Rectal smooth muscle tissue (tissue), 1 donor: ENCODE measurements around the gene SPA17.

ENCODE experiments used
- H3K27ac ChIP-seq: one replicate; pipeline ENCODE4 v1.7.0; 2013; ENCODE audit warnings: low read depth, low read length, inconsistent platforms
- H3K27me3 ChIP-seq: one replicate; pipeline ENCODE4 v1.7.0; 2013; ENCODE audit warnings: low read length; ENCODE audit not compliant: control insufficient read depth, insufficient read depth
- H3K36me3 ChIP-seq: one replicate; pipeline ENCODE4 v1.7.0; 2013; ENCODE audit warnings: low read length; ENCODE audit not compliant: control insufficient read depth, insufficient read depth
- H3K4me1 ChIP-seq: one replicate; pipeline ENCODE4 v1.7.0; 2013; ENCODE audit warnings: low read length; ENCODE audit not compliant: control insufficient read depth, insufficient read depth
- H3K4me3 ChIP-seq: one replicate; pipeline ENCODE4 v1.7.0; 2013; ENCODE audit warnings: low read length
- H3K9ac ChIP-seq: one replicate; pipeline ENCODE4 v1.7.0; 2013; ENCODE audit warnings: low read length

The SPA17 gene

DNA sequence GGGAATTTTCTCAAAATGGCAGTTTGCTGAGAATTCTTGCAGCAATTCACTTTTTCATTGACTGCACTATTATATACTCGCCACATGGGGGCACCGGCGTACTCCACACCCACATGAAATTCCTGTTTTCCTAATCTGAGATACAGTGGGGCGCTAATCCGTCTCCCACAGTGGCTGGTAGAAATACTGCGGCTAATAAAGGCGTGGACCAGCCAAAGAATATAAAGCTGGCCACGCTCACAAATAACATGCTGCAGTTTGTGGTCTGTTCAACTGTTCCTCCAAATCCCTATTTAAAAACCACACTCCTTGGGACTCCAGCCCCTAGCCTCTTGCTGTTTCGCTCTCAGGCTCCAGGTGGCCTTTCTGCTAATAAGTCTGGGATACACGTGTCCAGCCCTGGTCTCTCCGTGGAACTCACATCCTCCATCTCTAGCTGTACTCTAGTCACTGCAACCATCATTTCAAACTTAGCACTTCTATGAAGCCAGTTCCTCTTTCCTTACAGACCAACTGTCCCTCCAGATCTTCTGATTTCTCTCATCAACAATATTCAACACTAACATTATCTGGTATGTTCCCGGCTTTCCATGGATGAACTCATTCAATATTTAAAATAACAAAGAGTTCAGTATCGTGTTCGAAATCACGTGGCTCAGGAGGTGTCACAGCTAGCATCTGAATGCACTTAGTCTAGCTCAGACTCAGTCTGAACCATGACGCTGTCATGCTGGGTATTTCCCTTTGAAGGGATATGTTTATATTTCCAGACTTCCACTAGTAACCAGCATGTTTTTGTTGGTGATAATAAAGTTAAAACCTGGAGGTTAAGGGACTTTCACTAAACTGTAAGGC lies 29.1 kb upstream of the SPA17 start:
- Histone ChIP-seq H3K36me3 (no peaks in the 10 kb centered on the region), H3K4me1 (no peaks in the 10 kb centered on the region), H3K27ac (no peak overlapping the region), H3K27me3 (no peaks in the 10 kb centered on the region), H3K4me3 (no peak overlapping the region), H3K9ac (no peak overlapping the region)

DNA sequence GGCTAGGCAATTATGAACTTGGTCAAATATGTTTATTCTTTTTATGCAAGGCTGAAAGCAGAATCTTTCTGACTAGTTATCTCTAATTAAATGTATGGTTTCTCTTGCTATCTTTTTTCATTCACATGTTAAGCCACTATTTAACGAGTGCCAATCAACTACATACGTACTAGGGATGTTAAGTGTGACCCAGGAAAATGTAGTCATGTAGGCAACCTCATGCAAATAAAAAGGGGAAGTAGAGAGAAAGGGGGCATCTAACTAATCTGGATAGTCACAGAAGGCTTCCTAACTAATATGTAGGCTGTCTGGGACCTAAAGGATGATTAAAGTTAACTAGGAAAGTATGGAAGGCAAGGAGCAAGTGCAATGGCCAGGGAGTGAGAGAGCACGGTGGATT lies 27.6 kb upstream of the SPA17 start:
- Histone ChIP-seq H3K27me3 (no peaks in the 10 kb centered on the region), H3K27ac (no peak overlapping the region), H3K4me1 (no peaks in the 10 kb centered on the region), H3K36me3 (no peaks in the 10 kb centered on the region), H3K4me3 (no peak overlapping the region), H3K9ac (no peak overlapping the region)

DNA sequence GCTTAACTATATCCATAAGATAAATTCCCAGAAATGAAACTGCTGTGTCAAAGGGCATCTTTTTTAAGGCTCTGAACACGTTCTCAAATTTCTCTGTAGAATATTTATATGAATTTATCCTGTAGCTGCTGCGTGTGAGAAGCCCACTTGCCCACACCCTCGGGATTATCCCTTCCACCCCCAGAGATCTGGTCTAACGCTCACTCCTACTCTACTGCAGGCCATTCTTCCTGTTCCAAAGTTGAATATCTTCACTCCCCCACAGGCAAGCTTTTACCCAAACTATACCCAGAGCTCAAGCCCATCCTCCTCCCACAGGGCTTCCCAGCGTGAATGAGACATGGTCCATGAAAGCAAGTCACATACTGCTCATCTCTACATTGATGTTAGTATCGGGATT lies 25.1 kb upstream of the SPA17 start:
- H3K4me3 ChIP-seq: no peak overlapping the region
- peaks cover 3% of the 10 kb centered on the region for H3K36me3 ChIP-seq
- H3K27me3 ChIP-seq: no peaks in the 10 kb centered on the region
- no peaks in the 10 kb centered on the region for H3K4me1 ChIP-seq
- H3K27ac ChIP-seq: no peak overlapping the region
- no peak overlapping the region for H3K9ac ChIP-seq

DNA sequence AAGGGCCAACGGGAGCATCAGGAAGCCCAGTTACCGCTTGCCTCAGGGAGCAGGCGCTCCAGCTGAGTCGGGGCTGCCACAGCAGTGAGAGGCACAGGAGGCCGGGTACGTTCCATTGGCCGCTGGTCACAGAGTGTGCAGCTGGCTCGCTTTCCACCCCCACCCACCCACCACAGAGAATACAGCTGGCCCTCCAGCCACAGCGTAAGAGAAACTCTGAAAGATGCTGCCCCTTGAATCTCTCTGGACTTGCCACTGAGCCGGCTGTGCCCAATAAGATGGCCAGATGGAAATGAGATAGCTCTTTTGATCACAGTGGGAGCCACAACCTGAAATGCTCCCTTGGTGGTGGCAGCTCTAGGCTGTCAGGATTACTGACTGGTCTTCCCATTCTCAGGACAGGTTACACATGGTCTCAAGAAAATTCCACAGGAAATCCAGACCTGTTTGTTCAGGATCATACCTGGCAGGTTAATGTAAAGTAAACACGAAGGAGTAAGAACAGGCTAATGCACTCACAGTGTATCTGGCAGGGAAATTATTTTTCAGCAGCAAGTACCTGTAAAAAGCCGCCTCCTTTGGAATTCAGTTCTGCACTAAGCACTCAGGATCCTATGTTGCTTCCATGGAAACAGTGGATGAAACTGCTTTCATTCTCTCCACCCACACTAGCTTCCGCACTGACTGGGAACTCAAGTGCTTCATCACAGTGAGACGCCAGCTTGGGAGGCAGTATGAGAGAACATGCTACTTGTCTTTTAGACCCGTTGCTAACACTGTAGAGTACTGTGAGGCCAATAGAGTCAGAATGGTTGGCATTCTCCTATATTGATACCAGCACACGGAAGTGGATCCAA lies 16.7 kb upstream of the SPA17 start:
- Histone ChIP-seq H3K27ac (no peak overlapping the region), H3K4me1 (no peaks in the 10 kb centered on the region), H3K9ac (no peak overlapping the region), H3K27me3 (no peaks in the 10 kb centered on the region), H3K4me3 (no peak overlapping the region), H3K36me3 (peaks cover 3% of the 10 kb centered on the region)

DNA sequence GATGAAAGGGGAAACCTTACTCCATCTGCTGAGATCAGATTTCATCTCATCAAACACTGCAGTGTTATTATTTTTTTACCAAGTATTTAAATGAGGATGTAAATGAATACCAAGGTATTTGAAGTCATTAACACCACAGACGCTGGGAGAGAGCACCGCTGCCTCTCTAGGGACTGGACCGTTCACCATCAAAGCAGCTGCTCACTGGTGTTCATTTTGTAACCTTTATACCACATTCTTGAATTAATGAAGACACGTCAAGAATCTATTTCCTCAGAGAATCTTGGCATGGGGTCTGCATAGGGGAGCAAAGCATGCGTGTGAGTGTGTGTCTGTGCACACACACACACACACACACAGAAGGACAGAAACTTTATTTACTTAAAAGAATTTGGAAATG lies 15.8 kb upstream of the SPA17 start:
- no peak overlapping the region for H3K4me3 ChIP-seq
- H3K27ac ChIP-seq: no peak overlapping the region
- H3K9ac ChIP-seq: no peak overlapping the region
- H3K36me3 ChIP-seq: peaks cover 3% of the 10 kb centered on the region
- no peaks in the 10 kb centered on the region for H3K4me1 ChIP-seq
- no peaks in the 10 kb centered on the region for H3K27me3 ChIP-seq

DNA sequence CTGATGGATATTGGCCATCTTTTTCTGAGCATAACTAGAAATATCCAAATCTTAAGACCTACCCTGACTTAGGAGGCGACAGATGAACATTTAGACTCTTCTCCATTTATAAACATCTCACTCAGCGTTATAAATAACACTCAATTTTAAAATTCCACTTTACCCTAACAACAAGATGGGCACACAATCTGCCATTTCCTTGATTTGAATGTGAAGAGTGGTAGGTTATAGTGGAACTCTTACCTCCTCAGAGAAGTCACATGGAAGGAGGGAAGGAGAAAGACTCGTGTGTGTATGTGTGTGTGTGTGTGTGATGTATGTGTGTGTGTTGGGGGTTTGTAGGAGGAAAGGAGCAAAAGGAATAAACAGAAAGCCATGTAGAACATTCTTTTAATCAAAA lies 15.2 kb upstream of the SPA17 start:
- Histone ChIP-seq H3K27me3 (no peaks in the 10 kb centered on the region), H3K9ac (no peak overlapping the region), H3K4me3 (no peak overlapping the region), H3K36me3 (peaks cover 3% of the 10 kb centered on the region), H3K27ac (no peak overlapping the region), H3K4me1 (no peaks in the 10 kb centered on the region)

DNA sequence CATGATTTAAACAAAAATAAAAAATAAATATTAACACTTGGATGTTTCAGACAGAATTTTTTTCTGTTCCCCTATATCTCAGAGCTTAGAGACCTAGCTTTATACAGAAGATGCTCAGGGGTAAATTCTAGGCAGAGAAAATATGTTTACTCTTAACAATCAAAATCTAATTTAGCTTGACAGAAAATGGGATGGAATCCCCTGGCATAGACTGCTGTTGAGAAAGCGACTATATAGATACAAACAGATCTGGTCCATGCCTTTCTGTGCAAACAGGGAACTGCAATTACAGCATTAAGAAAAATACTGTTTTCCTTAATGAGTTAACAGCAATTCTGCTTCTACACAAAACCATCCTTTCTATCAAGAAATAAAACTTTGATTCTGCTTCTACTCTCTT lies 14.7 kb upstream of the SPA17 start:
- no peak overlapping the region for H3K27ac ChIP-seq
- H3K36me3 ChIP-seq: peaks cover 3% of the 10 kb centered on the region

DNA sequence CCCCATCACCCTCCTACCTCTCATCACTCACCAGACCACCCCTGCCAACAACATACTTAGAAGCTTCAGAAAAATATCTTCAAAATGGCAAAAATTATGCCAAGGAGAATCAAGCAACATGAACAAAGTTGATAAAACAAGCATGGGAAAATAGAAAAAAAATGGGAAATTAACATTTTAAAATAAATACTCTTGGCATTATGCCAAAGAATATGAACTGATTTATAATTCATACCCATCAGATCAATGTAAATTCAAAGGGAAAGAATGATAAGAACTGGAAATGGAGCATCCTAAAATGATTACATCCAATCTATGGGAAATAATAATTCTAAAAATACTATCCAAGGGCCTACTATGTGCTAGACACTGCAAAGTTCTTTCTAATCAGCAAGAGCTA lies 12.2 kb upstream of the SPA17 start:
- H3K36me3 ChIP-seq: peaks cover 7% of the 10 kb centered on the region

More for the DNA sequence above, 14.7 kb upstream of the SPA17 start:
- Histone ChIP-seq H3K4me1 (no peaks in the 10 kb centered on the region), H3K27me3 (no peaks in the 10 kb centered on the region), H3K9ac (no peak overlapping the region), H3K4me3 (no peak overlapping the region)

DNA sequence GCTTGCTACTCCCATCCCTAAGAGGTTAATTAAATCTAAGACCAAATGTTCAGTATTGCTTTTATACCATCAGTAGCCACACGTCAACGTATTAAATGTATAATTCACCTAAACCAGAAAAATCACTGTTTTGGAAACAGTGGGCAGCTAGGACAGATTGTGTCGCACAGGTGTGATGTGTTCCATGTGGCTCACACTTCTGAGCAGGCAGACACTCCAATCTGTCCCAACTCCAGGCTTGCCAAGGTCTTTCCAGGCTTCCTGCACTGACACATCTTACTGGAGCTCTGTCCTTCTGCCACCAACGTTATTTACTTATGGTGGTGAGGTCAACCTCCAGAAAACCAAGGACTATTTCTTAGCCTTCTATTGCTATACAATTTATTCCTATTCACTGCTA lies 11.6 kb upstream of the SPA17 start:
- H3K27ac ChIP-seq: no peak overlapping the region
- no peaks in the 10 kb centered on the region for H3K4me1 ChIP-seq
- H3K27me3 ChIP-seq: no peaks in the 10 kb centered on the region
- H3K9ac ChIP-seq: no peak overlapping the region
- H3K4me3 ChIP-seq: no peak overlapping the region
- H3K36me3 ChIP-seq: peaks cover 7% of the 10 kb centered on the region

More for the DNA sequence above, 12.2 kb upstream of the SPA17 start:
- H3K27ac ChIP-seq: no peak overlapping the region
- no peaks in the 10 kb centered on the region for H3K4me1 ChIP-seq
- no peak overlapping the region for H3K9ac ChIP-seq
- H3K27me3 ChIP-seq: no peaks in the 10 kb centered on the region
- H3K4me3 ChIP-seq: no peak overlapping the region

DNA sequence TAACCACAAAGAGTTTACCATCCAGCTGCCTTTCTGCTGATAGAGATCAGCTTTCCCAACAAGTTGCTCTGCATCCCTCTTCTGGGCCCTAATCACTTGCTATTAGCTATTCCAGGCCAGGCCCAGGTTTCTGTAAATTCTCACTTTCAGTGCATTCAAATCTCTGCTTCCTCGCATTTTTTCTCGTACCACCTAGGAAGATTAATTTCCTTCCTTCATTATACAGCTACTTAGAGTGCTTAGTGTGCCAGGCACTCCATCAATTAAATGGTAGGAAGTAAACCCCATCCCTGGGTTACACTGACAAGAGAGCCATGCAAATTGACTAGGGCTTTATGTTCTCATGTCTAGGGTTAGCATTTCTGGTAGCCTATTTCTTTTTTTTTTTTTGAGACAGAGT lies 9.8 kb upstream of the SPA17 start:
- H3K27me3 ChIP-seq: no peaks in the 10 kb centered on the region
- H3K4me1 ChIP-seq: no peaks in the 10 kb centered on the region
- peaks cover 7% of the 10 kb centered on the region for H3K36me3 ChIP-seq
- H3K27ac ChIP-seq: no peak overlapping the region
- no peak overlapping the region for H3K4me3 ChIP-seq
- H3K9ac ChIP-seq: no peak overlapping the region

DNA sequence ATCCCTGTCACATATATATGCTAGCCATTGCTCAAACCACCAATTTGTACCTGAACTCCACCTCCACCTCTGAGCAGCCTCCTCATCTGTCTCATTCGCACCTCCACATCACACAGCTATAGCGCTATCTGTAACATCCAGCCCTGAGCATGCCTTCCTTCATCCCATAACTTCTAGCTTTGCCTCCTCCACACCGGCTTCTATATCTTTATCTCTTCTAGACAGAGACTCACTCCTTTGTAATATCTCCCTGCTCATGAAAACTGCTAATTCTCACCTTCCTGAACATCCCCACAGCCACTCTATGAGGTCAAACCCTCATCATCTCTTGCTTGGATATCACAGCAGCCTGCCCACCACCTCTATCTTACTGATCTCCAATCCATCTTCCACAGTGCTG lies 6.1 kb upstream of the SPA17 start:
- no peak overlapping the region for H3K27ac ChIP-seq
- H3K9ac ChIP-seq: no peak overlapping the region
- peaks cover 7% of the 10 kb centered on the region for H3K36me3 ChIP-seq
- no peaks in the 10 kb centered on the region for H3K27me3 ChIP-seq
- H3K4me1 ChIP-seq: no peaks in the 10 kb centered on the region
- H3K4me3 ChIP-seq: no peak overlapping the region

DNA sequence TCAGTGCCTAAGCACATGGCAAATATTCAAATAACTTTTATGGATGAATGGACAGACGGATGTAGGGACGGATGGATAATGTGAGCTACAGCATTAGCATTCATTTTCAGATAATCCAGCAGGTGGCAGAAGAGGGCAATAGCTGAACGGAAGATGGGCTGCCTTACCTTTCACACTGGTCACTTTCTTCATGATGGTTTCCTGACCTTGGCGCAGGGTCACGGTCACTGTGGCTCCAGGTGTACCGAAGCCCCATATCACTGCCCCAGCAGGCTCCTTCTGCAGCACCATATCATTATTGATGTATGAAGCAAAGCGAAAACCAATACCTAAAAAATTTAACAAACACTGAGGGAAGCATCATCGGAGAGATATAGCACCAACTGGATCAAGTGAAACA lies 4.5 kb upstream of the SPA17 start:
- Histone ChIP-seq H3K4me3 (no peak overlapping the region), H3K4me1 (no peaks in the 10 kb centered on the region), H3K27ac (no peak overlapping the region), H3K27me3 (no peaks in the 10 kb centered on the region), H3K36me3 (peaks cover 7% of the 10 kb centered on the region), H3K9ac (no peak overlapping the region)
